Stimulated activated memory B cell treated with anti-CD40 and anti-IgM and Interleukin-4, amounts not matched to agents 10 μg/mL and 1 μg/mL and 100 μg/mL, for 72 hours (primary cell): ENCODE measurements around the gene R3HDM2.
"Not testable (repeated sequence)": the region's sequence is repeated elsewhere in the genome, so short reads cannot be mapped to it uniquely, and the experiment has no call there.

ENCODE experiments used
- ATAC-seq: fragments of 150-1000 bp; cut with Tn5 transposase; 2 replicates; pipeline ENCODE4 v1.10.0; 2021
- H3K27ac Mint-ChIP-seq: one replicate; pipeline ENCODE4 v1.8.0; 2022; ENCODE audit warnings: mild to moderate bottlenecking, mixed read lengths
- H3K27me3 Mint-ChIP-seq: one replicate; pipeline ENCODE4 v1.8.0; 2022; ENCODE audit warnings: mixed read lengths
- H3K36me3 Mint-ChIP-seq: one replicate; pipeline ENCODE4 v1.8.0; 2022; ENCODE audit warnings: mixed read lengths
- H3K4me1 Mint-ChIP-seq: one replicate; pipeline ENCODE4 v1.8.0; 2022; ENCODE audit warnings: mixed read lengths
- H3K4me3 Mint-ChIP-seq: one replicate; pipeline ENCODE4 v1.8.0; 2022; ENCODE audit warnings: mild to moderate bottlenecking, moderate library complexity, mixed read lengths
- H3K9me3 Mint-ChIP-seq: one replicate; pipeline ENCODE4 v1.8.0; 2022; ENCODE audit warnings: mixed read lengths

Gene R3HDM2

GRCh38 chr12:57330992-57331391 lies 99.9 kb downstream of the R3HDM2 start:
- Mint-ChIP-seq H3K36me3 (peaks cover 27% of the 10 kb centered on the region), H3K9me3 (no peaks in the 10 kb centered on the region), H3K4me1 (peaks cover 7% of the 10 kb centered on the region), H3K27me3 (no peaks in the 10 kb centered on the region), H3K4me3 (no peak overlapping the region), H3K27ac (peak overlapping the region; percentile 33)
- ATAC-seq = no peak

DNA sequence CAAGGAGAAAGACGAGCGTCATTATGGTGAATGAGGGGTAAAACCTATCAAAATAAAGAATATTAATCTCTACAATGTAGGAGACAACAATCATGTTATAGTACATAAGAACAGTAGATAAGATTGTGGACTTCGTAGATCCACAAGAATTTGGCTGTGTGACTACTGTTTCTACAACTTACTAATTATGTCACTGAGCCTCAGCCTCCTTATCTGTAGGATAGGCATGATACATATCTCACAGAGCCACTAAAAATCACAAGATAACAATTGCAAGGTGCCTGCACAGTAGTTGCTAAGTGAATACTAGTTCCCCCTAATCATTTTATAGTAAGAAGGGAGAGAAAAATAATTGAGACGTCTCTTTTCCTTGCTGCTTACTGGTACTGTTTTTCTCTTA lies 101.6 kb downstream of the R3HDM2 start:
- H3K4me1 Mint-ChIP-seq = peaks cover 7% of the 10 kb centered on the region
- H3K36me3 Mint-ChIP-seq = peaks cover 25% of the 10 kb centered on the region
- H3K9me3 Mint-ChIP-seq = no peaks in the 10 kb centered on the region
- H3K27me3 Mint-ChIP-seq = no peaks in the 10 kb centered on the region
- no peak overlapping the region for H3K27ac Mint-ChIP-seq
- H3K4me3 Mint-ChIP-seq = no peak overlapping the region
- no peak for ATAC-seq

GRCh38 chr12:57325395-57325794 lies 105.4 kb downstream of the R3HDM2 start:
- H3K27me3 Mint-ChIP-seq = no peaks in the 10 kb centered on the region
- H3K27ac Mint-ChIP-seq = no peak overlapping the region
- no peak overlapping the region for H3K4me3 Mint-ChIP-seq
- no peaks in the 10 kb centered on the region for H3K4me1 Mint-ChIP-seq
- H3K9me3 Mint-ChIP-seq = no peaks in the 10 kb centered on the region
- no peak for ATAC-seq
- peaks cover 18% of the 10 kb centered on the region for H3K36me3 Mint-ChIP-seq

DNA sequence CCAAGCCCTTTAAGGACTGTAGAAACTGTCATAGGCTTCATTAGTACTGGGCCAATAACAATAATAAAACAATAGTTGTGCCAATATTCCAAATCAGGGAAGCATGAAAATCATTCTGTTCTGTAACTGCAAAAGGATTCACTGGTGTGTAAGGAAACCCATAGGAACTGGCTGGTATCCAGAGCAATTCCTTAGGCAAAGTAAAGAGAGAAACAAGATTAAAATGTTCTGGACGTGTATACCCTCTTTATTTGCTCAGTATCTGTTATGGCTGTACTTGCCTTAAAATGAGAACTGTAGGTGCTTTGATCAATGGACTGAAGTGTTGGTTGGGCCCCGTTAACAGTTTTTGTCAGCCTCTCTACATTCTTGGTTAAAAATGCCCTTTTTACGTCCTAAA lies 107.4 kb downstream of the R3HDM2 start:
- ATAC-seq = no peak
- no peaks in the 10 kb centered on the region for H3K9me3 Mint-ChIP-seq
- no peaks in the 10 kb centered on the region for H3K27me3 Mint-ChIP-seq
- no peak overlapping the region for H3K4me3 Mint-ChIP-seq
- no peaks in the 10 kb centered on the region for H3K4me1 Mint-ChIP-seq
- peaks cover 18% of the 10 kb centered on the region for H3K36me3 Mint-ChIP-seq
- no peak overlapping the region for H3K27ac Mint-ChIP-seq

- Mint-ChIP-seq H3K4me1 (no peaks in the 10 kb centered on the region), H3K4me3 (no peak overlapping the region), H3K27me3 (no peaks in the 10 kb centered on the region), H3K9me3 (no peaks in the 10 kb centered on the region), H3K27ac (no peak overlapping the region), H3K36me3 (peaks cover 6% of the 10 kb centered on the region)
- ATAC-seq = no peak
These were observed 110.2 kb downstream of the R3HDM2 start for GRCh38 chr12:57320639-57321038.

- no peaks in the 10 kb centered on the region for H3K9me3 Mint-ChIP-seq
- no peak overlapping the region for H3K4me3 Mint-ChIP-seq
- peaks cover 6% of the 10 kb centered on the region for H3K36me3 Mint-ChIP-seq
- no peaks in the 10 kb centered on the region for H3K27me3 Mint-ChIP-seq
- H3K27ac Mint-ChIP-seq = no peak overlapping the region
- no peak for ATAC-seq
- no peaks in the 10 kb centered on the region for H3K4me1 Mint-ChIP-seq
These were observed 111.0 kb downstream of the R3HDM2 start for GRCh38 chr12:57319678-57320469.

GRCh38 chr12:57315681-57316080 lies 115.2 kb downstream of the R3HDM2 start:
- H3K36me3 Mint-ChIP-seq = peaks cover 6% of the 10 kb centered on the region
- H3K27ac Mint-ChIP-seq = no peak overlapping the region
- H3K9me3 Mint-ChIP-seq = no peaks in the 10 kb centered on the region
- no peaks in the 10 kb centered on the region for H3K4me1 Mint-ChIP-seq
- H3K4me3 Mint-ChIP-seq = no peak overlapping the region
- no peak for ATAC-seq
- no peaks in the 10 kb centered on the region for H3K27me3 Mint-ChIP-seq

DNA sequence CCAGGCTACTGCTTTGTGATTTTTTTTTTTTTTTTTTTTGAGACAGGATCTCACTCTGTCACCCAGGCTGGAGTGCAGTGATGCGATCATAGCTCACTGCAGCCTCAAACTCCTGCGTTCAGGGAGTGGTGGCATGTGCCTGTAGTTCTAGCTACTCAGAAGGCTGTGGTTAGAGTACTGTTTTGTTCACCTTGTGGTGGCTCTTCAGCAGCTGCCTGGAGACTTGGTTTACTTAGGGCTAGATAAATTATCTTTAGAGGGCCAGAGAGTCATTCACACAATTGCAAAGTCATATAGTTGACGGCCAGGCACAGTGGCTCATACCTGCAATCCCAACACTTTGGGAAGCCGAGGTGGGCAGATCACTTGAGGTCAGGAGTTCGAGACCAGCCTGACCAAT lies 118.6 kb downstream of the R3HDM2 start:
- not testable (repeated sequence) for H3K4me3 Mint-ChIP-seq, H3K9me3 Mint-ChIP-seq, H3K27ac Mint-ChIP-seq, ATAC-seq, H3K27me3 Mint-ChIP-seq, H3K4me1 Mint-ChIP-seq
- H3K36me3 Mint-ChIP-seq = peaks cover 12% of the 10 kb centered on the region

DNA sequence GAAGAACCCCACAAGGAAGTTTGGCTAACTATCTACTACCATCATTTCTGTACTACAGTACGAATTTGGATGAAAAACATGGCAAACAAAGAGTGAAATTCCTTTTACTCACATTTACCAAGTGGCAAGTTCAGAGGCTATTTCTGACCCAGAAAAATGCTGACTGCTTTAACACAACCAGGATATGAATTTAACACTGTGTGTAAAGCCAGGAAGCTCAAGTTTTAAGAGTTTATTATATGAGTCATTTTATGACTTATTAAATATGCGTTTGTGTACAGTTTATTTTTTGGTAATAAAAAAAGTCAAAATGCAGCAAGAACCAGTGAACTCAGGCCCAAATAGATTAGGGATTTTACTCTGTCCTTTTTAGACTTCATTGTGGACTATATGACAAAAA lies 121.4 kb downstream of the R3HDM2 start:
- Mint-ChIP-seq H3K4me1 (no peaks in the 10 kb centered on the region), H3K9me3 (no peaks in the 10 kb centered on the region), H3K36me3 (peaks cover 26% of the 10 kb centered on the region), H3K27me3 (no peaks in the 10 kb centered on the region), H3K27ac (peak overlapping the region; percentile 22), H3K4me3 (no peak overlapping the region)
- ATAC-seq = no peak

GRCh38 chr12:57300961-57301584 lies 129.8 kb downstream of the R3HDM2 start:
- Mint-ChIP-seq H3K27ac (no peak overlapping the region), H3K4me3 (no peak overlapping the region)

DNA sequence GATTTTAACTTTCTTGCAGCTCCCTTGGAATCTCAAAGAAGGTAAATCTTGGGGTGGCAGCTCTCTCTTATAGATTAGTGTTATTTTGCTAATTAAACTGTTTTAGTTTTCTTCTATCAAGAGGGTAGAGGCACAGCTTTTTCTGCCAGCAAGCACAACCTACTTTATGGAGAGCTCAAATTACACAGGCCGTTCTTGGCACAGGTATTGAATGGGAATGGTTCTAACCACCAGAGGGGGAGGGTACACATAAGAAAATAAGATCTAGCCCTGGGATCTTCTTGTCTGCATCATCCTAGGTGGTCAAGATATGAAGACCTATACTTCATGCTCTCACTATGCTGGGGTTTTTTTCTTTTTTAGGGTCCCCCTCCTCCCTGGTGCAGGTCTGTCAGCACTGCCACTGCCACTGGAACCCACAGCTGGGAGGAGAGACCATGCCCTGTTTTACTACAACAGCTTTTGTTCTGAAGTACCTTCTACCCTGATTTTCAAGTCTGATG lies 131.3 kb downstream of the R3HDM2 start:
- Mint-ChIP-seq H3K27ac (peak overlapping the region; percentile 14), H3K9me3 (no peaks in the 10 kb centered on the region), H3K36me3 (peaks cover 74% of the 10 kb centered on the region), H3K4me3 (no peak overlapping the region), H3K27me3 (no peaks in the 10 kb centered on the region), H3K4me1 (no peaks in the 10 kb centered on the region)
- no peak for ATAC-seq

More at GRCh38 chr12:57300961-57301584, 129.8 kb downstream of the R3HDM2 start:
- Mint-ChIP-seq H3K36me3 (peaks cover 75% of the 10 kb centered on the region), H3K27me3 (no peaks in the 10 kb centered on the region), H3K9me3 (no peaks in the 10 kb centered on the region), H3K4me1 (no peaks in the 10 kb centered on the region)
- no peak for ATAC-seq

- ATAC-seq = no peak
- H3K36me3 Mint-ChIP-seq = peaks cover 69% of the 10 kb centered on the region
- H3K27ac Mint-ChIP-seq = no peak overlapping the region
- no peaks in the 10 kb centered on the region for H3K9me3 Mint-ChIP-seq
- no peaks in the 10 kb centered on the region for H3K27me3 Mint-ChIP-seq
- no peak overlapping the region for H3K4me3 Mint-ChIP-seq
- no peaks in the 10 kb centered on the region for H3K4me1 Mint-ChIP-seq
These were observed 134.6 kb downstream of the R3HDM2 start for GRCh38 chr12:57296291-57296690.

DNA sequence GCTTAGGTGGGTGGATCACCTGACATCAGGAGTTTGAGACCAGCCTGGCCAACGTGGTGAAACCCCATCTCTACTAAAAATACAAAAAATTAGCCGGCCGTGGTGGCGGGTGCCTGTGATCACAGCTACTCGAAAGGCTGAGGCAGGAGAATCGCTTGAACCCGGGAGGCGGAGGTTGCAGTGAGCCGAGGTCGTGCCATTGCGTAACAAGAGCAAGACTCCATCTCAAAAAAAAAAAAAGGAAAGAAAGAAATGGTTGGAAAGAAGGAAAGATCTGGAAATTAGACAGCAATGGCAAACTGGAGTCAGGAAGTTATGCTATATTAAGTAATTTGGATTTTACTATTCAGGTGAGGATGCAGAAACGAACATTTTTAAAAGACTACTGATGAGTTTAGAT lies 148.8 kb downstream of the R3HDM2 start:
- not testable (repeated sequence) for H3K9me3 Mint-ChIP-seq, ATAC-seq, H3K4me3 Mint-ChIP-seq, H3K27me3 Mint-ChIP-seq
- H3K36me3 Mint-ChIP-seq = peaks cover 73% of the 10 kb centered on the region
- H3K4me1 Mint-ChIP-seq = peaks cover 38% of the 10 kb centered on the region
- H3K27ac Mint-ChIP-seq = peak overlapping the region; percentile 88

DNA sequence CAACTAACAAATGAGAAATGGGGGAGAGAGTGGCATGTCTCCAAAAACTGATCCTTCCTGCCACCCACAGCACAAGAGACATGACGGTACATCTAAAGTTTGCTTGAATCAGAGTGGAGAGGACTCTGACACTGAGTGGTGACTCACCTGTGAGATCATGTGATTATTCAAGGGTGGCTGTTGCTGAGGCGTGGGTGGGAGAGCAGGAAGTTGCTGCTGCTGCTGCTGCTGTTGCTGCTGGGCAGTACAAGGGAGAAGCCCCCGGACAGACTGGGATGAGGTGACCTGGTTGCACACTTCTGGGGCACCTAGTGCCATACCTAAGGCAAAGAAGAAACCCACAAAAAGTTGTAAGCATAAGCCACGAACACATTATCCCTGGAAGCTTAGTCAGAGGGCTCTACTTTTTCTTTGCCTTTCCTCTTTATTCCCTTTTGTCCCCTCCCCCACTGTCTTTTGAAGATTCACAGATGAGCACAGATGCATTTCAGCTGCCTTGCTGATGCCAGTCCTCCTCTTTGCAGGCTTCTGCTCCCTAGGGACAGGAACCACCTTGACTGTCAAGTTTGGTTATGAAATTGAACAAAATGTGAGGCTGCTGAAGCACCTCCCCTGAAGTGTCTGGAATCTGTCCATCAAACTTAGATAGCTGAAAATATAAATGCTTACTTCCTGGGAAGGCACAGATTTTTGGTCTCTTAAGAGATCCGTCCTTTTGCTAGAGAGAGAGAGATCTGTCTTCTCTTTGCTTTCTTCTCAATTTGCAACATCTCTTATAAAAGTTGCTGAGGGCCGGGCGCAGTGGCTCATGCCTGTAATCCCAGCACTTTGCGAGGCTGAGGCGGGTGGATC lies 150.4 kb downstream of the R3HDM2 start:
- Mint-ChIP-seq H3K27ac (peak overlapping the region; percentile 88), H3K36me3 (peaks cover 71% of the 10 kb centered on the region), H3K9me3 (no peaks in the 10 kb centered on the region), H3K4me3 (peak overlapping the region; percentile 68), H3K27me3 (no peaks in the 10 kb centered on the region), H3K4me1 (peaks cover 31% of the 10 kb centered on the region)
- ATAC-seq = peak; percentile 98
